Measurements from ENCODE around the gene DDRGK1. TPM values are rescaled to one million over a fixed set of nuclear protein-coding genes. Genes with fewer than 3 reads are reported as not detected.

DDRGK1 gene
- total and polyA plus RNA-seq, 4 donors, result 16.8 to 72.4 (median 48.5) TPM

DNA sequence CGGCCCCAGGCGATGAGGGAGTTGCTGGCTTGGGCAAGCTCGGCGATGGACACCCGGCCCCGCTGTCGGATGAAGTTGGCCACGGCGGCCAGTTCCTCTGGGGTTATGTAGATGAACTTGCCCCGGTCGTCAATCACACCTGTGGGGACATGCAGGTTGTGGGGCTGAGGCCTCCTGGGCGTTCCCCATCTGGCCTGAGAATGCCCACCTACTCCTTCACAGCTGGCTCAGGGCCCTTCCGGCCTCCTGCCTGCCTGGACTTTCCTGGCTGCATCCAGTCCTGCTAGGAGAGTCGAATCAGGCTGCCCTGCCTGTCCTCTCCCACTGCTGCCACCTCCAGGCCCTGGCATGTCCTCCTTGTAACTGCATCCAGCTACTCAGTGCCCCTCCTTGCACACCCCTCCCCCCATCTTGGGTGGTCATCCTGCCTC lies 13.8 kb downstream of the DDRGK1 start (continued):
- TF ChIP-seq CTCF (IDR thresholded peaks at IDR 0.05; ENCODE audit: low read depth, low read length, missing input control) (no peak), HNF4A (conservative IDR thresholded peaks at IDR 0.05) (no peak), YY1 (IDR thresholded peaks at IDR 0.05) (no peak), GABPA (IDR thresholded peaks at IDR 0.05 in 1 of 2, conservative IDR thresholded peaks at IDR 0.05 in 1 of 2) (no peak)
- TF ChIP-seq, protein P1, sequence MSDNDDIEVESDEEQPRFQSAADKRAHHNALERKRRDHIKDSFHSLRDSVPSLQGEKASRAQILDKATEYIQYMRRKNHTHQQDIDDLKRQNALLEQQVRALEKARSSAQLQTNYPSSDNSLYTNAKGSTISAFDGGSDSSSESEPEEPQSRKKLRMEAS (IDR thresholded peaks at IDR 0.05), result no peak

- Histone ChIP-seq H3K27ac (ENCODE audit: low read depth in 1 of 2, low read length in 2 of 2) (no peak overlapping the region), H3K9ac (ENCODE audit: low read depth in 1 of 2, low read length in 2 of 2) (no peak overlapping the region), H3K36me3 (ENCODE audit: control insufficient read depth in 4 of 4, insufficient read depth in 3 of 4, low read depth in 1 of 4, low read length in 3 of 4) (peaks cover 9 to 52% (median 27%) of the 10 kb centered on the region in 4 donors), H3K4me1 (ENCODE audit: control insufficient read depth in 4 of 4, insufficient read depth in 4 of 4, low read length in 3 of 4) (no peaks in the 10 kb centered on the region), H3K9me3 (ENCODE audit: control insufficient read depth in 4 of 4, low read length in 3 of 4) (no peaks in the 10 kb centered on the region), H3K27me3 (ENCODE audit: control insufficient read depth in 4 of 4, insufficient read depth in 4 of 4, low read length in 3 of 4) (no peaks in the 10 kb centered on the region), H3K4me3 (ENCODE audit: low read depth in 1 of 3, low read length in 3 of 3) (no peak overlapping the region)
- DNase-seq (ENCODE audit: low spot score), result no peak
- WGBS, result 91% methylated on average over 4 of the region's 4 CpGs
- TF ChIP-seq NR2F2 (IDR thresholded peaks at IDR 0.05) (no peak), FOXA2 (IDR thresholded peaks at IDR 0.05) (no peak), REST (IDR thresholded peaks at IDR 0.05) (no peak), RAD21 (IDR thresholded peaks at IDR 0.05) (no peak), ZBTB33 (IDR thresholded peaks at IDR 0.05) (no peak), RXRA (IDR thresholded peaks at IDR 0.05) (no peak), SP1 (IDR thresholded peaks at IDR 0.05) (no peak), YY1 (IDR thresholded peaks at IDR 0.05) (no peak), JUND (IDR thresholded peaks at IDR 0.05) (no peak), EGR1 (IDR thresholded peaks at IDR 0.05; ENCODE audit: low read depth in 2 of 2) (no peak)
Observed at GRCh38 chr20:3189561-3190131, 14.8 kb downstream of the DDRGK1 start.

All from liver (tissue), 9 donors.